ENCODE results near the gene MSI2. TPM values are rescaled to one million over a fixed set of nuclear protein-coding genes. Genes with fewer than 3 reads are reported as not detected.
A peak's percentile ranks its signal among the peaks of the same experiment; 100 is the strongest.

Gene MSI2
- polyA plus RNA-seq, 1 of the 3 experiments (the other 2 are of a cell fraction) = 24.1 TPM

GRCh38 chr17:57447990-57448758 is 191.9 kb downstream of the MSI2 start:
- Histone ChIP-seq H3K9me3 (no peaks in the 10 kb centered on the region), H3K4me2 (no peak overlapping the region), H3K4me1 (ENCODE audit: control insufficient read depth in 1 of 2, insufficient read depth in 2 of 2, low read depth in 1 of 2, low read length in 1 of 2) (peaks cover 12 to 54% of the 10 kb centered on the region in 2 experiments), H3K4me3 (ENCODE audit: low read depth in 2 of 2, low read length in 1 of 2) (no peak overlapping the region), H3K27ac (ENCODE audit: low read depth in 2 of 2, low read length in 1 of 2) (peak overlapping the region in 1 of 2 experiments; percentile 20; a peak in 1 of 4 replicates), H2AFZ (ENCODE audit: low read depth) (no peak overlapping the region), H3K79me2 (ENCODE audit: insufficient read depth) (no peaks in the 10 kb centered on the region), H3F3A (replicated peaks; ENCODE audit: insufficient read depth) (no peaks in the 10 kb centered on the region), H3K9me2 (no peaks in the 10 kb centered on the region), H3K9ac (no peak overlapping the region), H3K27me3 (ENCODE audit: insufficient read depth) (no peaks in the 10 kb centered on the region), H4K20me1 (ENCODE audit: insufficient read depth) (no peaks in the 10 kb centered on the region), H3K36me3 (replicated peaks in 1 of 2; ENCODE audit: control insufficient read depth in 1 of 2, insufficient read depth in 2 of 2, low read length in 1 of 2) (no peaks in the 10 kb centered on the region)
- DNase-seq = no peak
- TF ChIP-seq CTCF (IDR thresholded peaks at IDR 0.05) (no peak), IRF3 (IDR thresholded peaks at IDR 0.05; ENCODE audit: low read depth, low read length) (no peak), GATA2 (CRISPR knock-in tag; IDR thresholded peaks at IDR 0.05) (no peak), SIN3A (IDR thresholded peaks at IDR 0.05; ENCODE audit: borderline replicate concordance, low read depth, low read length) (no peak), FOSL2 (IDR thresholded peaks at IDR 0.05; ENCODE audit: borderline replicate concordance, low read depth) (no peak), NFIC (IDR thresholded peaks at IDR 0.05; ENCODE audit: borderline replicate concordance) (no peak), ELF1 (IDR thresholded peaks at IDR 0.05) (no peak), TEAD4 (IDR thresholded peaks at IDR 0.05; ENCODE audit: borderline replicate concordance, insufficient read depth) (no peak), TCF12 (IDR thresholded peaks at IDR 0.05) (no peak), REST (IDR thresholded peaks at IDR 0.05; ENCODE audit: low read depth, low read length) (no peak), EP300 (IDR thresholded peaks at IDR 0.05; ENCODE audit: borderline replicate concordance in 1 of 2, low read depth in 1 of 2, low read length in 1 of 2) (no peak), FOXM1 (IDR thresholded peaks at IDR 0.05; ENCODE audit: low read depth) (no peak), NRF1 (IDR thresholded peaks at IDR 0.05; ENCODE audit: low read depth, low read length) (no peak), RXRA (IDR thresholded peaks at IDR 0.05; ENCODE audit: borderline replicate concordance, low read depth) (no peak), MEF2A (IDR thresholded peaks at IDR 0.05; ENCODE audit: borderline replicate concordance, low read depth) (no peak), CHD2 (IDR thresholded peaks at IDR 0.05; ENCODE audit: low read length, partially characterized antibody) (no peak), MXI1 (IDR thresholded peaks at IDR 0.05; ENCODE audit: low read depth, low read length) (no peak), YY1 (IDR thresholded peaks at IDR 0.05; ENCODE audit: low read depth) (no peak), RCOR1 (IDR thresholded peaks at IDR 0.05; ENCODE audit: low read length) (no peak)
- ChIA-PET POLR2A (interaction anchor here (0.6 kb wide), 1 partner anchor 13 kb away, joined by 3 read pairs; no protein-coding TSS in a partner anchor), CTCF (interaction anchor here (1.0 to 4.5 kb wide), 5 partner anchors 12 to 335 kb away, joined by 3 to 19 read pairs (median 8); no protein-coding TSS in a partner anchor)
- 90% methylated on average over 10 of the region's 10 CpGs for WGBS (ENCODE audit: low lambda C conversion rate)
